Activated CD4-positive, alpha-beta T cell treated with anti-CD3 and anti-CD28 coated beads, Interleukin-2, amount 50 U/mL, for 24 hours (primary cell): ENCODE results near the gene DACT3.

Experiments
- DNase-seq, 2 donors: peaks; one replicate each; pipeline ENCODE4 v3.0.0-alpha.2; 2020; ENCODE audit warnings: low read depth in 1 of 2, low spot score in 1 of 2

DACT3 gene

GRCh38 chr19:46600384-46601317 is 60.3 kb downstream of the DACT3 start:
- peak; percentile 97 to 98 for DNase-seq

GRCh38 chr19:46599716-46600373 is 61.1 kb downstream of the DACT3 start:
- DNase-seq, result no peak

- DNase-seq, result no peak
Observed at GRCh38 chr19:46598372-46598917, 62.5 kb downstream of the DACT3 start.
